Endometrium (tissue), 2 donors: Measurements from ENCODE around the gene CADPS.

Experiments used
- FAIRE-seq: peaks from 2 replicates; lab custom pipeline; 2012; peaks lifted over from hg19 to GRCh38; lab: Jason Lieb, UNC
- donor health status: control.
- donor health status: control.

Gene CADPS

DNA sequence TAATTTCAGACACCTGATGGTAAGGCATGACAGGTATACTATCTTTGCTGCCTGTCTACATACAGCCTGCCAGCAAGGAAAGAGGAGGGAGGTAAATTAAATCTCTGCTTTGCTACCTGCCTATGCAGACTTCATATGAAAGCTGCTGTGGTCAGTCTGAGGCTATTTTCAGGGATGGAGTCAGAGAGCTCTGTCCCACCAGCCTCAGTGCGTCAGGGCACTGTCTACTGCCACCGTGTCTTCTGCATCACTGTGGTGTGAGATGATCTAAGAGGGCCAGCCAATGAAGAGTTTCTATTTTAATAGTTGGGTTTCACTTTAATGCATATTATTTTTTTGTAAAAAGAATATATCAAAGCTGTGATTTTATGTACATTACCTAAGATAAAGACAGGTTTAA is 125.6 kb downstream of the CADPS start:
- no peak for FAIRE-seq

DNA sequence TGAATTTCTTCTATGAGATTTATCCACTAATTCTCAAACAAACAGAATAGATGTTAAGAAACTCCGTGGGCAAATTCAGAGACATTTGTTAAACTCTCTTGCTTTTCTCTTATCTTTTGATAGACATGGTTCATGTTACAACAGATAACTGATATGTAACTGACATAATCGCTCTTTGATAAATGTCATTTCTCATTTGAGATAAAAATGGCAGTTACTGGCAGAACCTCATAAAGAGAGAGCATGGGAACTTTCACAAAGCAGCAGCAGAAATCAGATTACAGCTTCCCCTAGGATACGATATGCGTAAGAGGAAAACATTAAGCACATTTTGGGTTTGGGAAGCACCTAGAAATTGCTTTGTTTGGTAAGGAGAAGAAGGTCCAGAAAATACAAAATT is 126.1 kb downstream of the CADPS start:
- no peak for FAIRE-seq

DNA sequence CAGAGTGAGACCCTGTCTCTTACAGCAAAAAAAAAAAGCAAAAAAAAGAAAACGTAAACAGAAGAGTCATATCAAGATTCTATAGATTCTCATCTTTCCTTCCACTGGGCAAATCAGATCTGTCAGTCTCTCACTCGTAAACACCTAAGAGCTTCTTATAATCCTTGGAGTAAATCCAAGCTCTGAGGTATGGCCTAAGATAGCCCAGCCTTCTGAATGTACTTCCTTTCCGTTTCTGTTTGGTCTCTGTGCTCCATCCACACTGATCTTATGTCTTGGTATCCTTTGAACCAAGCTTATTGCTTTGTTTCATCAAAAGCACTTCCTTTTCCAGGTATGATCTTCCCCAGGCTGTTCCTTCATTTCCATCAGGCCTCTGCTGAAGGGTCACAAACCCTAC is 137.8 kb downstream of the CADPS start:
- no peak for FAIRE-seq

DNA sequence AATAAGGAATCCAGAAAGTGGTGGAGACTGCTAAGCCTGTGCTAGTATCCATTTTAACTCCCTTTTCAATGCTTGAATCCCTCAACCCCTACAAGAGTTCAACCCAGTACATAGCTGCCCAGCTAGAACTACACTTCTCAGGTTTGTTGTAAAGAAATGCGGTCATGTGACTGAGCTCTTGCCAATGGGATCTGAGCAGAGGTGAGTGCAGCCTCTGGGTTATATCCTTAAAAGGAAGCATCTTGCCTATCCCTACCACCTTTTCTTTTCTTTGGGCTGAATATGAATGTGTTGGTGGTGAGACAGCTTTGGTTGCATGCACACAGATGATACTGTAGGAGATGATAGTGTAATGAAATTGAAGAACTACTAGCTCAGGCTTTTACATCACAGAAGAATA is 139.7 kb downstream of the CADPS start:
- no peak for FAIRE-seq

DNA sequence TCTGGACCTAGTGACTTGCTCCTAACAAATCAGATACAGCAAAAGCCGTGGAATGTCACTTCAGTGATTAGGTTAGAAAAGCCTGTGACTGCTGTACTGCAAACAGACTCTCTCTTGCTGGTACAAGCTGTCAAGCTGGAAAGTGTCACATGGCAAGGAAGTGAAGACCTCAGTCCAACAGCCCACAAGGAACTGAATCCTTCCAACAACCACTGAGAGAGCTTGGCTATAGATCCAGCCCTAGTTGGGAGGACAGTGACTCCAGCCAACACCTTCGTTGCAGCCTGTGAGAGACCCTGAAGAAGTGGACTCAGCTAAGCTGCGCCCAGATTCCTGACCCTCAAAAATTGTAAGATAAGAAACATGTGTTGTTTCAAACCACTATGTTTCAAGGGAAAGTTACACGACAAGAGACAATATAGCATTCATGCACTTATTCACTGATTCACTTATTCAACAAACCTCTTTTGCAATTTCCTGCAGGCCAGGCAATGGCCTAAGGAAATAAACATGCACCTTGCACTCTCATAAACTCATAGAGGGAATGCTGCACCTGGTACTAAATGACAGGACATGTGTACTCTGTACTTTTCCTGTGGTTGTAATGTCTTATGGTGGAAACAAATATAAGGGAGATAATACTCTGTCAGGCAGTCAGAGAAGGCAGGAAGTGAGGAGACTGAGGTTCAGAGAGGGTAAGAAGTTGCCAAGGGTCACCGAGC is 142.9 kb downstream of the CADPS start:
- FAIRE-seq: no peak

DNA sequence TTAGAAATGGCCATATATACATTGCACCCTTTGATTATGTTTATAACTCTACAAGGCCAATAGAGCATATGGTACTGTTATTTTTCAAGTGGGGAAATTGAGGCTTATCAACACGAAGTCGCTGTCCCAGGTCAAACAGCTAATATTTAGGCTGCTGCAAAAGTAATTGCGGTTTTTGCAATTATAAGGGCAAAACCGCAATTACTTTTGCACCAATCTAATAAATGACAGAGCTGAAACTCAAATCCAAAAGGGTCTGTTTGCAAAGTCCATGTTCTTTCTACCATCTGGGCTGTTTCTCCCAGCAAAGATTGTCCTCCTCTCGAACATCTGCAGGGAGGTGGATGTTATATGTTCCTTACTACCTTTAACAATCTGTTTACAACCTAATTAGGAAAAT is 147.2 kb downstream of the CADPS start:
- no peak for FAIRE-seq

DNA sequence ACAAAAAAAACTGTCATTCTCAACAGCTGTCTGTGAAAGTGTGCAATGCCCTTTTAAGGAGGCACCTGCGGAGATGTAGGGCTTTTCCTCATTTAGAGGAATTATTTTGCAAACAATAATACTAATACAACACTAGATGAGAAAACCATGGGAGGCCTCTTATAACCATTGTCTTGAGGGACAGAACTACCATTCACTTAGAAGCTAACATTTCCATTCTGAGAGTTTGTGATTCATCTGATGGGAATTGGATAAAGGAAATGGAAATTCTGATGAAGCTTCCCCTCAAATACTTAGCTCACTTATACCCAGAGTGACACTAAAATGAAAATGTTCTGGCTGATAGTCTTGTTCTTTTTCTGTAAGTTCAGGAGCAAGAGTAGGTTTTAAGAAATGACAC is 147.7 kb downstream of the CADPS start:
- no peak for FAIRE-seq

DNA sequence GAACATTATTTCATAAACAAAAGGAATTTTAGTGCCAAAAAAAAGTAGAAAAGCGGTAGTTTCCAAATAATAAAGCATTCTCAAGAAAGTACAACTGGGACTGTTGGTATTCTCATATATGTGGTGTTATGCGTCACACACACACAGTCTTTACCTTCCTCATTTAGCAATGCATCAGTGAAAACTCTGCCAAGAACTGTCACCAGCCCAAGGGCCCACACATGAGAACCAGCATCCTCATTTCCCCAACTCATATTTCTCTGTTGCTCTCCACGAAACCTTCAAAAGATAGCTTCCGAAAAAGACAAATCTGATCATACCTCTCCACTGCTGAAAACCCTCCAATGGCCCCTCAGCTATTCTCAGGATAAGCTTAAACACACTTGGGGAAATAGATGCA is 150.7 kb downstream of the CADPS start:
- FAIRE-seq: no peak

DNA sequence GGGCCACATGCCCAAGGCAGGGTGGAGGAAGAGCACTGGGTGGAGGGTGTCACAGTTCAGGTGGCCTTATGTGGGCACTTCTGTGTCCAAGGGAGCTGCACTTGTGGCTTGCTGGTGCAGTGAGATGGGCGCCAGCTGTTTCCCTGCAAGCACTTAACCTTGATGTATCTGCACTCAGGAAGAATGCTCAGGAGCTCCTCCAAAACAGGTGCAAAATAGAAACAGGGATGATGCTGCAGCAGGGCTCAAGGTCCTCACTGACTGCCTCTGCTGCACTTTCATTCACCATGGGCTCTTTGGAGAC is 151.3 kb downstream of the CADPS start:
- no peak for FAIRE-seq

DNA sequence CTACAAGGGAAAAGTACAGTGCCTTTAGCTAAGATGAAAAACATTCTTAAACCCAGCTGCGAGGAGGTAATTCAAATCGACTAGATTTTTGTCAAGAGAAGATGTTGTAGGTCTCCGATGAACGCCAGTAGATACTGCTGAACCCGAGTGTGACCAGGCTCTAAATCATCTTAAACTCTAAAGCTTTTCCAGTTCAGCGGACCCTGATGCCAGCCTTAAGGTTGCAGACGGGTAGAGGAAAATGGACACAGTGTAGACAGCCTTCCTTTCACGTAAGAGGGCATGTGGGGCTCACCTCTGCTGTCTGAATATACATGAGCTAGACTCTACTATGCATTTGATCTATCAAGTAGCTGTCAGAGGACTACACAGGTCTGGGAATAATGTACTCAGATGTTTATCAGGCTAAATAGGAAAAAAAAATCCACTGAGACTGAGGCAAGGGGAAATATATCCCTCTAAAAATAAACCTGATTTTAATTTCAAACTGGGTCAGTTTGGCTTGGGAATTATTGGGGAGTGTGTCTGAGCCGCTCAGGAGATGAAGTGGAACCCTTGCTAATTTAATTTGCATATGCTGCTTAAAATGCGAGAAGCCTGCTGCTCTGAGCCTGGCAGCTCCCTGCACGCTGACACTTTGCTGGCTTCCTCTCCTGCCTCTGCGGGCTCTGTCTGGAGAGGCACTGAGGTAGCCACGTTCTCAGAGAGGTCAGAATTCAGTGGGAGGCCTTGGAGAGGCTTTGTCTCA is 151.9 kb downstream of the CADPS start:
- FAIRE-seq: no peak

DNA sequence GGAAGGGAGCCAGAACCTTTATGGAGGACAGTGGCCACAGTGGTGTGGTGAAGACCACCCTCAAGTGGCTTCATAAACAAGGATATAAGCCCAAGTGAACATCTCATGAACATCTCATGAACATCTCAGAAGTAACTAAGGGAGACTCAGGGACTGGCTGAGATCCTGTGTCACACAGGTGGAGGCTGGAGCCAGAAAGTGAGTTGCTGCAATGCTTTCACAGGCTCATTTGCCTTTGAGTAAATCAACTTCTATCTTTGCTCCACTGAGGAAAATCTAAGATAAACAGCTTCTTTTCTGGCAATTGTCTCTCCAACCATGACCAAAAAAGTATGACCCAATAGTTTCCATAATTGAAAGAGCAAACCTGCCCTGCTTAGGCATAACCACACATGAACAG is 152.9 kb downstream of the CADPS start:
- no peak for FAIRE-seq

DNA sequence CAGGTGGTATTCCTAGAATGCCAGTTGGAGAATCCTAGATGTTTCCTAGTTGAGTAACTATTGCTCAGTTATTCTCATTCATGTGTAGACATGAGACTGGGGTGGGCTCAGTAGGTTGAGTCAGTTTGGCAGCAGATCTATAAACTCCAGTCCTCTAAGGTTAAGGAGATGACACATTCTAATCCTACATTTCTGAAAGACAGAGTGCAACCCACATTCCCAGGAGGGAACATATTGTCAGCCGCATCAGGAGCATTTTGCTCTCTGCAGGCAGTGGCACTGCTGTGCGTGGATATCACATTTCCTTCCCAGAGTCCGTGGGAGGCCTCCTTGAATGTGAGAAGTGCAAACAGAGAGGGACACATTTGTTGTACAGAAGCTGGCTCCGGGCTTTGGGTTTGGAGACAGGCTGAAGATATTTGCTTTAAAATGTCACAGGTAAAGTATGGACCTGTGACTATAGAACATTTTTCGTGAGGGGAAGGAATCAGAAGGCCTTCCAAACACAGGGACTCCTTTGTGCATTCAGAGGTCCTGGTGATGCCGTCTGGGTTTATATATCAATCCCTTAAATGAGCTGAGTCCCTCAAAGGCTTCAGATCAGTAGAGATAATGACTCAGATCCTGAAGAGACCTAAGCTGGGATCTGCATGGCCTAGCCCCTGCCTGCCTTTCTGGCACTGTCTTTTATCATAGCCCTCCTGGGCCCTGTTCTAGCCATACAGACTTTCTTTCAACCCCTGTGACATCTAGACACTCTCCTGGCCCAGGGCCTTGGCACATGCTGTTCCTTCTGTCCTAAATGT is 156.5 kb downstream of the CADPS start:
- FAIRE-seq: no peak

DNA sequence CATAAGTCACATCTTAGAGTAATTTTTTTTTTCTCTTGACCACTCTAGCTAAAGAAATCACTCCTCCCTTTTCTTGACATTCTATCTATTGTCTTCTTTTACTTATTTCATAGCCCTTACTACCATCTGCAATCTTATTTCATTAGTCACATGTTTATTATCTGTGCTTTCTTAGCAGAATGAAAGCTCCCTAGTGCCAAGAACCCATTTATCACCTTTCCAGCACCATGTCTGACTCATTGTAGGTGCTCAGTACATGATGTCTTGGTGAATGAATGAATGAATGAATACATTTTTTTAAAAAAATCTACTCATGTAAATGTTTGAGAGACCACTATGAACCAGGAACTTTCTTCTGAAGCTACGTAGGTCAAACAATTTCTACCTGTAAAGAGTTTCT is 157.2 kb downstream of the CADPS start:
- no peak for FAIRE-seq

DNA sequence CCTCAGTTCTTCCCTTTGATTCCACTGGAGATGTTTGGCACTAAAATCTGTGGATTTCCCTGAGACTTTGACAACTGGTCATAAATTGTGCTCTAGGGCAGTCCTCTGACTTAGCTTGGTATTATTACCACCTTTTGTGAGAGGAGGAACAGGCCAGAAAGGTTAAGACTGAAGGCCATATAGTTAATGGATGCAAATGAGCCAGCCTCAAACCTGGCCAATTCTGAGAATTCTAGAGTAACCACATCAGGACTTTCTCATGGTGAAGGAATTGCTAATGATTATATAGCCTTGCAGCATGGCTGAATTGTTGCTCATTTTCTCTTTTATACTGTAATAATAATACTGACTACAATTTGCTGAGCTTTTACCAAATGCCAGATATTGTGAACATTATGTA is 162.5 kb downstream of the CADPS start:
- no peak for FAIRE-seq

DNA sequence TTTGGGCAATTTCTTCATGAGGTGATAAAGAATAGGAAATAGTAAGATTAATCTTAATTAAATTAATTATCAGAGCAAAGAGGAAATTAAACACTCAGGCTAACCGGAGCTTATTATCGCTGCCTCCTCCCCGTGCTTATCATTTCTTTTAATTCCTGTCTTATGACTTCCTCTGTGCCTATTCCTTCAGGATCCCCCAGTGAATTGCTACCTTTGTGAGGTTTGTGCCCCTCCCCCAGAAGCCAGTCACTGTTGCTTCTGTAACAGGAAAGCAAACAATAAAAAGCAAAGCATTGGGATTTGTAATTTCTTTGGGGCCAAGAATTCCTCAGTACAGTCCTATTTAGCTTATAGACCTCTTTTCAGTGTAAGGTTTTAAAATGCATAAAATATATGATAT is 164.5 kb downstream of the CADPS start:
- FAIRE-seq: no peak

DNA sequence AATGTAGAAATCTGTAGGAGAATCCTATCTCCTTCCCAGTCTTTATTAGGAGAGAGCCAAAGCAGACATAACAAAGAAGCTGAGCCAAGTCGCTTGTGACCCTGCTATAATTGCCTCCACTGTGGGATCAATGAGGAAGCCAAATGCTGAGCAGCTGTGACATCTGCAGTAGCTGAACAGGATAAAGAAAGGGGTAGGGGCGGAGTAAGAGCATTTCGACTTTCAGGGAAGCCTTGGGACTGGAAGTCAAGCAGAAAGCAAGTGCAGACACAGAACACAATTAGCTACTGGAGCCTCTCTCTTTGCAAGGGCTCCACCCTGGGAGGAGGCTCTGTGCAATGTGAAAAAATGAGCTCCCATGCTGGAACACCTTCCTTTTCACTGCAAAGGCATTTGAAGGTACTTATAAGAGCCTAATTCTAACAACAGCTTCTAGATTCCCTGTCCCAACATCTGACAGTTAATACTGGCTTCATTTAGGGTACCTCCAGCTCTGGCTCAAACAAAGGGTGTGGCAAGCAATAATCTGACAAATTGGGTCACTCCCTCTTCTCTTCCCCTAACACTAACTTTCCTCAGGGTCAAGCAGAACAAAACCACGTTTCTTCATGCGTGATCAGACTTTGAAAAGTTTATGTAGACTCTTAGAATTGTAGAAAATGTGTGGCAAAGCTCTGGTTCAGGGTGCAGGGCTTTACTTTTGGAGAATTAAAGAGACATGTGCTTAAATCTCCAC is 166.4 kb downstream of the CADPS start:
- peak; percentile 84 for FAIRE-seq

DNA sequence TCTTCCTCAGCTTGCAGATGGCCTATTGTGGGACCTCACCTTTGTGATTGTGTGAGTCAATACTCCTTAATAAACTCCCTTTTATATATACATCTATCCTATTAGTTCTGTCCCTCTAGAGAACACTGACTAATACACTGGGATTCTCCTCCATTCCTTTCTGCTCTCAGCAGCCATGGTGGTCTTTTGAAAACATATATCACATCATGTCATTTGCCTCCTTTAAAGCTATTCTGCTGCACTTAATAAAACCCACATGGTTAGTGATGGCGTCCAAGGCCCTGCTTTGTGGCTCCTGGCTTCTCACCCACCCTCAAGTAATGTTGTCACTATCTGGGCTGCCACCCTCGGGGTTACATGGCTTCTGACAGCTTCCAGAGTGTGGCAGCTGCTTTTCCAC is 169.5 kb downstream of the CADPS start:
- no peak for FAIRE-seq

DNA sequence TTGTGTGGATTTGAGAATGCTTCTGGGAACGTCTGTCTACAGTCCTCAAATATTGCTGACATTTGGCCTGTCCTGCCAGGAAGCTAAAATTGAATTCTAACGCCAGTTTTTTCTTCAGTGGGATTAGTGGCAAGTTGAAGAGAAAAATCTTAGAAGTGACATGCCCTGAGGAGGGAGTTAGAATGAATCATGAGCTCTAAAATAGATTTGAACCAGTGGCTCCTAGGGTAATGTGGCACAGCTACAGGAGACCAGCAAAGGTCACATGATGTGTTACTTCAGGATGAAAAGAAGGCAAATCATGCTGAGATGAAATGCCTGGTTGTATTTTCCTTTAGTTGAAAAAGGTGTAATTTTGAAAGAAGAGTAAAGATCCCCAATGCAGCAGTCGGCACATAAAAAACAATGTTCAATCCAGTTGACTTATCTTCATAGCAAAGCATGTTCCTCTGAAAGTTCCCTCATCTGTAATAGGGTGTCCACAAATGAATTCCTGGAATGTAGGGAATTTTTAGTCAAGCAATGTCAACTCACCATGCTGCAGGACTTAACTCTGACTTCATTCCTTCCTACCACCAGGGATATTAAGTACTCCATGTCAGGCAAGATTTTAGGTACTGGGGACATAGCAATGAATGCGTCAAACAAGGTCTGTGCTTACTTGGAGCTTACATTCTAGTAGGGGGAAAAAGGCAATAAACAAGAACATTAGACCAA is 171.6 kb downstream of the CADPS start:
- FAIRE-seq: no peak

DNA sequence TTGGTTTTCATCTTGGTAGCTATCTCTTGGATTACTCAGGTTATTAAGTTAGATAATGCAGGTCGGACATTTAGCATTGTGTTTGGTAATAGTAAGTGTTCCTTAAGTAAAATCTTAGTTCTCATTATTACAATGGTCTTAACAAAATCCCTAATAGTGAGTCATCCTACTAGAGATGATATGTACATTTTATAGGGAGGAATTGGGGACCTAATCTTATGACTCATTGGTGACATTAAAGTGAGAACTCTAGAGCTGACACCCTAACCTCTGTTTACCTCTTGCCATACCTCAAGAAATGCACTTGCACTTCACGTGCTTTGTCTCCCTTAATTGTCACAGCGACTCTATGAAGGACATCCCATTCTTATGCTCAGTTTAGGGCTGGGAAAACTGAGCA is 174.9 kb downstream of the CADPS start:
- no peak for FAIRE-seq

DNA sequence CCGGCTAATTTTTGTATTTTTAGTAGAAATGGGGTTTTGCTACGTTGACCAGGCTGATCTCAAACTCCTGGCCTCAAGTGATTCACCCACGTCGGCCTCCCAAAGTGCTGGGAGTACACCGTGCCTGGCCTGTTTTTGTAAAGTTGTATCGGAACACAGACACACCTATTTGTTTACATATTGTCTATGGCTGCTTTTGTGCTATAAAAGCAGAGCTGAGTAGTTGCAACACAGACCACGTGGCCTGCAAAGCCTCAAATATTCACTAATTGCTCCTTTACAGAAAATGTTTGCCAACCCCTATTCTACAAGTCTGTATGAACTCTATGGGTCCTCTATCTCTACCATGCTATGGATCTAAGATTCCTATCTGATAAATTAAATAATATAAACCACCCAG is 175.5 kb downstream of the CADPS start:
- FAIRE-seq: no peak

DNA sequence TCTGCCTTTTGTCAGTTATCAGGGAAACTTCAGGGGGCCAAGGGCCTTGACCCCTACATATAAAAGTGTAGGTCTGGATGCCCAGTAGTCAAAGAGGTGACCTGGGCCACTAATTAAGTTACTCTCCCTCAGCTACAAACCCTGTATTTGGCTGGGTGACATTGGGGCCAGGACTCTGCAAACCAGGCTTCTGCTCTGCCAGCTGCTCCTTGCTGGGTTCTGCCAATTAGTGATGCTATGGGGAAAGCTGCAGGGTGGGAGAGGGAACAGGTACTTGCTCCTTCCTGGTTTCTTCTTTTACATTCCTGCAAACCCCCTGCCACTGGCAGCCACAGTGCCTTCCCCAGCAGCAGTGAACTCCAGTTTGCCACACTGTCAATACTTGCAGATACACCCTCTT is 179.2 kb downstream of the CADPS start:
- FAIRE-seq: no peak

DNA sequence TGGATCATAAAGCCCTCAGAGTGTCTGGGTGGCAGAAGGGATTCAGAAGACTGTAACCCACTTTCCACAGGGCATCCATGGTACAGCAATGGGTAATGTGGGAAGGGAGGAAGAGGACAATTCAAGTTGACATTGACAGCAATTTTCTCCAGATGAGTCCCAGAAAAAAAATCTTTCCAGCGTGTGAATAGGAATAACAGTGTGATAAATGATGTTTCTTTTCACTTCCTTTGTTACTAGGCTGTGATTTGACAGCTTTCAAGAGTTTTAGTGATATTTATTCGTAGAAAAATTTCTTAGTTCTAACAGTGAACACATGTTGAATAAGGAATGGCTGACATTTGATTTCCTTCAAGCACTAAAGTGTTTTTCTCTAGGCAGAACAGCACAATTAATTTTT is 186.4 kb downstream of the CADPS start:
- FAIRE-seq: no peak
